Heart left ventricle (tissue), 13 donors: Measurements from ENCODE around the gene CEMIP2.

Experiments used
- POLR2A ChIP-seq, 2 donors: fragments of 450-650 bp; IDR thresholded peaks; one replicate each; pipeline ENCODE4 v1.6.1; 2017; ENCODE audit warnings: antibody characterized with exemption in 2 of 2, mild to moderate bottlenecking in 2 of 2, moderate library complexity in 2 of 2
- TF ChIP-seq, protein P1 (sequence below), 12 donors: fragments of 200-600 bp; sonication (generic) in 4 of 12; IDR thresholded peaks; one replicate each; pipeline versions ENCODE4 v1.5.0 to v1.8.0; 2018 to 2022; ENCODE audit warnings: antibody characterized with exemption in 12 of 12, mild to moderate bottlenecking in 5 of 12
- donor health status: ischemic (EF 13 %, LVEDD 7.1; RV severe dilation, severe dysfunction).
- donor health status: DM: no; HTN: yes; CAD: no.
- donor health status: DM: no; HTN: no; CAD: no.
- donor health status: ischemic (EF 25% LVEDD 6.9; RV normal size, moderate dysfunction).
- donor health status: ischemic (EF 25% LVEDD 5.7; RV mildly dilated, moderate dysfunction).
- donor health status: ischemic (EF 35%, LVEDD 5.7; RV mildly dilated, moderate dysfunction).
- donor health status: nonischemic (EF 11% LVEDD 7.7; RV severe dilation, severe dysfunction).
- donor health status: DM: yes; HTN: yes; CAD: no.
- donor health status: PGD.
- donor health status: ischemic (EF 29% LVEDD 5.4; RV normal size, mild dysfunction).
- donor health status: nonischemic (EF 23%, LVEDD 6.1; RV moderate dilation, normal function).

DNA sequence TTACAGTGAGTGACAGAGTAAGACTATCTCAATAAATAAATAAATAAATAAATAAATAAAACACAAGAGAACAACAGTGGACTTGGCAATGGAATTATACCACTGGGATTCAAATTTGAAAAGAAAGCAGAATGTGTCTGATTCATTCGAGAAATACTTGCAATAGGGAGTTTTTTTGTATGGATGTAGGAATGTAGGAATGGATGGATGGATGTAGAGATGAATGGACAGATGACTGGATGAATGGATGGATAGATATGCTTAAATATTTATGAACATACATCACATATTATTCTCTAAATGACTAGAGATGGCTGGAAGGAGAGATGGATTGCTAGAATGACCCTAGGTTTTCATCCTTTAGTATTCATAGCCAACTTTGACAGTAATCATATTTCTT lies 22.0 kb upstream of the CEMIP2 start:
- TF ChIP-seq, protein P1, sequence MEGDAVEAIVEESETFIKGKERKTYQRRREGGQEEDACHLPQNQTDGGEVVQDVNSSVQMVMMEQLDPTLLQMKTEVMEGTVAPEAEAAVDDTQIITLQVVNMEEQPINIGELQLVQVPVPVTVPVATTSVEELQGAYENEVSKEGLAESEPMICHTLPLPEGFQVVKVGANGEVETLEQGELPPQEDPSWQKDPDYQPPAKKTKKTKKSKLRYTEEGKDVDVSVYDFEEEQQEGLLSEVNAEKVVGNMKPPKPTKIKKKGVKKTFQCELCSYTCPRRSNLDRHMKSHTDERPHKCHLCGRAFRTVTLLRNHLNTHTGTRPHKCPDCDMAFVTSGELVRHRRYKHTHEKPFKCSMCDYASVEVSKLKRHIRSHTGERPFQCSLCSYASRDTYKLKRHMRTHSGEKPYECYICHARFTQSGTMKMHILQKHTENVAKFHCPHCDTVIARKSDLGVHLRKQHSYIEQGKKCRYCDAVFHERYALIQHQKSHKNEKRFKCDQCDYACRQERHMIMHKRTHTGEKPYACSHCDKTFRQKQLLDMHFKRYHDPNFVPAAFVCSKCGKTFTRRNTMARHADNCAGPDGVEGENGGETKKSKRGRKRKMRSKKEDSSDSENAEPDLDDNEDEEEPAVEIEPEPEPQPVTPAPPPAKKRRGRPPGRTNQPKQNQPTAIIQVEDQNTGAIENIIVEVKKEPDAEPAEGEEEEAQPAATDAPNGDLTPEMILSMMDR (IDR thresholded peaks at IDR 0.05) = no peak
- TF ChIP-seq POLR2A (IDR thresholded peaks at IDR 0.05) = no peak
